HG02678 (cell line): ENCODE results near the gene NEURL1B.

Source experiments
- ATAC-seq: cut with Tn5 transposase; IDR thresholded peaks from one replicate; pipeline ENCODE4 v1.9.1; 2021; ENCODE audit warnings: mild to moderate bottlenecking, moderate library complexity; ENCODE audit not compliant: unreplicated experiment

NEURL1B gene

GRCh38 chr5:172632346-172633092 is 8.5 kb upstream of the NEURL1B start:
- no peak for ATAC-seq

GRCh38 chr5:172633403-172633970 is 7.6 kb upstream of the NEURL1B start:
- ATAC-seq, result no peak

GRCh38 chr5:172634106-172634899 is 6.8 kb upstream of the NEURL1B start:
- no peak for ATAC-seq

GRCh38 chr5:172635038-172635437 is 6.0 kb upstream of the NEURL1B start:
- ATAC-seq, result no peak

GRCh38 chr5:172636279-172637050 is 4.6 kb upstream of the NEURL1B start:
- ATAC-seq, result no peak

GRCh38 chr5:172637110-172637580 is 3.9 kb upstream of the NEURL1B start:
- ATAC-seq, result no peak

GRCh38 chr5:172637740-172638139 is 3.3 kb upstream of the NEURL1B start:
- no peak for ATAC-seq

GRCh38 chr5:172638209-172638768 is 2.8 kb upstream of the NEURL1B start:
- ATAC-seq, result no peak

- ATAC-seq, result no peak
These were observed 924 bp upstream of the NEURL1B start for GRCh38 chr5:172640139-172640538.

- no peak for ATAC-seq
These were observed 442 bp downstream of the NEURL1B start for GRCh38 chr5:172641359-172642050.

- no peak for ATAC-seq
These were observed 967 bp downstream of the NEURL1B start for GRCh38 chr5:172642051-172642409.

- no peak for ATAC-seq
These were observed 1.4 kb downstream of the NEURL1B start for GRCh38 chr5:172642486-172642885.

GRCh38 chr5:172642926-172643871 is 2.1 kb downstream of the NEURL1B start:
- ATAC-seq, result no peak

GRCh38 chr5:172644266-172644665 is 3.2 kb downstream of the NEURL1B start:
- ATAC-seq, result no peak

- no peak for ATAC-seq
These were observed 3.6 kb downstream of the NEURL1B start for GRCh38 chr5:172644711-172645110.

- no peak for ATAC-seq
These were observed 4.4 kb downstream of the NEURL1B start for GRCh38 chr5:172645271-172646055.

GRCh38 chr5:172646716-172647285 is 5.7 kb downstream of the NEURL1B start:
- ATAC-seq, result no peak
